Transverse colon (tissue), 4 donors: Measurements from ENCODE around the gene GAREM1.

Experiments used
- POLR2A ChIP-seq: fragments of 450-650 bp; IDR thresholded peaks from one replicate; pipeline ENCODE4 v1.6.1; 2016; ENCODE audit warnings: antibody characterized with exemption, mild to moderate bottlenecking, moderate library complexity
- POLR2AphosphoS5 ChIP-seq, 3 donors: sonication (generic); formaldehyde crosslinking; IDR thresholded peaks; one replicate each; pipeline ENCODE4 v1.6.1; 2016; ENCODE audit warnings: antibody characterized with exemption in 3 of 3
- TF ChIP-seq, protein P1 (sequence below), 5 experiments: fragments of 200-600 bp in 3 of 5; fragments of 450-650 bp in 2 of 5; sonication (generic) in 3 of 5; IDR thresholded peaks; 1 replicate in 2 of 5; 2 replicates in 3 of 5; pipeline ENCODE4 v1.5.1; 2016 to 2017; ENCODE audit warnings: antibody characterized with exemption in 5 of 5, inconsistent platforms in 3 of 5, mild to moderate bottlenecking in 2 of 5, moderate library complexity in 1 of 5

DNA sequence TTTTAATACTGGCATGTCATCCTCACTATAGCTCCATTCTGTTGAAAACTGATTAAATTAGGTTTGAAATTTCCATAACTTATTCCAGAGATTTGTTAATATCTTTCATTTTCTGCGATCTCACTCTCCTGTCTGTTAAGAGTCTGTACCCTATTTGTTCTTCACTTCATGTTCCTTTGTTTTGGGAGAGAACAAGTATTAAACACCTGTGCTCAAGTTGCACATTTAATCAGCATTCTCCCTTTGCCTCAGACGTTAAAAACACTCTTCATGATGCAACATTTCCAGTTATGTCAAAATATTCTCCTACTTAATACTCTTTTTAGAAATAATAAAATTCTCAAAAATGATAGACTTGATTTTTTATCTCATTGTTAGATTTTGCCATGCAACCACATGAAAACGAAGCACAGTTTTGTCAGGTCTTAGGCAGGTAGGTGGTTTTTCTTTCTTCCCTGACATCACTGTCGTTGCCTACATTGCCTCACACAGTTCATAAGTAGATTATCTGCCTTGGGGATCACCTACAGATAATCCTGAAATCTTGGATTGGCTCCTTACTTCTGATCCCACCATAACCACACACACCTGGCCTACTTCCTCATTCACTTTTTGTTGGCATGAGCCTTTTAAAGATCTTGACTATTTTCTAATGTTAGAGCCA is 109.9 kb downstream of the GAREM1 start:
- TF ChIP-seq, protein P1, sequence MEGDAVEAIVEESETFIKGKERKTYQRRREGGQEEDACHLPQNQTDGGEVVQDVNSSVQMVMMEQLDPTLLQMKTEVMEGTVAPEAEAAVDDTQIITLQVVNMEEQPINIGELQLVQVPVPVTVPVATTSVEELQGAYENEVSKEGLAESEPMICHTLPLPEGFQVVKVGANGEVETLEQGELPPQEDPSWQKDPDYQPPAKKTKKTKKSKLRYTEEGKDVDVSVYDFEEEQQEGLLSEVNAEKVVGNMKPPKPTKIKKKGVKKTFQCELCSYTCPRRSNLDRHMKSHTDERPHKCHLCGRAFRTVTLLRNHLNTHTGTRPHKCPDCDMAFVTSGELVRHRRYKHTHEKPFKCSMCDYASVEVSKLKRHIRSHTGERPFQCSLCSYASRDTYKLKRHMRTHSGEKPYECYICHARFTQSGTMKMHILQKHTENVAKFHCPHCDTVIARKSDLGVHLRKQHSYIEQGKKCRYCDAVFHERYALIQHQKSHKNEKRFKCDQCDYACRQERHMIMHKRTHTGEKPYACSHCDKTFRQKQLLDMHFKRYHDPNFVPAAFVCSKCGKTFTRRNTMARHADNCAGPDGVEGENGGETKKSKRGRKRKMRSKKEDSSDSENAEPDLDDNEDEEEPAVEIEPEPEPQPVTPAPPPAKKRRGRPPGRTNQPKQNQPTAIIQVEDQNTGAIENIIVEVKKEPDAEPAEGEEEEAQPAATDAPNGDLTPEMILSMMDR (IDR thresholded peaks at IDR 0.05) = no peak
- no peak for TF ChIP-seq POLR2AphosphoS5 (IDR thresholded peaks at IDR 0.05)
- TF ChIP-seq POLR2A = no peak
